ENCODE results near the gene ILF2. TPM values are rescaled to one million over a fixed set of nuclear protein-coding genes. Genes with fewer than 3 reads are reported as not detected.

ILF2 gene
- total RNA-seq, 2 donors from 2014 or later, result 116 to 122 TPM

GRCh38 chr1:153699768-153700167 lies 29.0 kb upstream of the ILF2 start:
- Histone ChIP-seq H3K27ac (no peak overlapping the region), H3K9me3 (no peaks in the 10 kb centered on the region), H3K36me3 (no peaks in the 10 kb centered on the region), H3K4me3 (no peak overlapping the region), H3K27me3 (replicated peaks; ENCODE audit: insufficient read depth) (no peaks in the 10 kb centered on the region), H3K4me1 (replicated peaks) (no peaks in the 10 kb centered on the region)
- no peak for DNase-seq (ENCODE audit: low spot score)
- TF ChIP-seq POLR2A (IDR thresholded peaks at IDR 0.05) (no peak), CTCF (IDR thresholded peaks at IDR 0.05) (no peak), POLR2AphosphoS5 (IDR thresholded peaks at IDR 0.05) (no peak)
- intact Hi-C loops (cut with DNase I), result no loop called here
- 93% methylated on average over 6 of the region's 6 CpGs for WGBS

- DNase-seq (ENCODE audit: low spot score), result no peak
- WGBS, result 93% methylated on average over 6 of the region's 6 CpGs
- intact Hi-C loops (cut with DNase I), result no loop called here
Observed at GRCh38 chr1:153698923-153699714, 28.3 kb upstream of the ILF2 start.

GRCh38 chr1:153698020-153698922 lies 27.5 kb upstream of the ILF2 start:
- no peak for TF ChIP-seq POLR2A (IDR thresholded peaks at IDR 0.05)
- no peak for TF ChIP-seq POLR2AphosphoS5 (IDR thresholded peaks at IDR 0.05)
- TF ChIP-seq CTCF (IDR thresholded peaks at IDR 0.05), result no peak
- Histone ChIP-seq H3K4me3 (no peak overlapping the region), H3K4me1 (replicated peaks) (no peaks in the 10 kb centered on the region), H3K9me3 (no peaks in the 10 kb centered on the region), H3K27ac (no peak overlapping the region), H3K36me3 (no peaks in the 10 kb centered on the region), H3K27me3 (replicated peaks; ENCODE audit: insufficient read depth) (no peaks in the 10 kb centered on the region)
- intact Hi-C loops (cut with DNase I), result no loop called here
- DNase-seq (ENCODE audit: low spot score), result no peak
- 40% methylated on average over 28 of the region's 29 CpGs for WGBS

More at GRCh38 chr1:153698923-153699714, 28.3 kb upstream of the ILF2 start:
- H3K9me3 ChIP-seq, result no peaks in the 10 kb centered on the region
- no peaks in the 10 kb centered on the region for H3K4me1 ChIP-seq (replicated peaks)
- H3K27ac ChIP-seq, result no peak overlapping the region
- H3K27me3 ChIP-seq (replicated peaks; ENCODE audit: insufficient read depth), result no peaks in the 10 kb centered on the region
- TF ChIP-seq POLR2AphosphoS5 (IDR thresholded peaks at IDR 0.05), result no peak
- TF ChIP-seq CTCF (IDR thresholded peaks at IDR 0.05), result no peak
- TF ChIP-seq POLR2A (IDR thresholded peaks at IDR 0.05), result no peak
- H3K36me3 ChIP-seq, result no peaks in the 10 kb centered on the region
- no peak overlapping the region for H3K4me3 ChIP-seq

GRCh38 chr1:153697191-153698019 lies 26.6 kb upstream of the ILF2 start:
- Histone ChIP-seq H3K4me1 (replicated peaks) (no peaks in the 10 kb centered on the region), H3K36me3 (no peaks in the 10 kb centered on the region), H3K27me3 (replicated peaks; ENCODE audit: insufficient read depth) (no peaks in the 10 kb centered on the region), H3K27ac (no peak overlapping the region), H3K9me3 (no peaks in the 10 kb centered on the region), H3K4me3 (no peak overlapping the region)
- intact Hi-C loops (cut with DNase I), result no loop called here
- 73% methylated on average over 12 of the region's 12 CpGs for WGBS
- DNase-seq (ENCODE audit: low spot score), result no peak
- TF ChIP-seq POLR2A (IDR thresholded peaks at IDR 0.05) (no peak), CTCF (IDR thresholded peaks at IDR 0.05) (no peak), POLR2AphosphoS5 (IDR thresholded peaks at IDR 0.05) (no peak)

Measured in prostate gland (tissue), 2 donors.